IMR-90 (cell line): ENCODE measurements around the gene ERH. TPM values are rescaled to one million over a fixed set of nuclear protein-coding genes. Genes with fewer than 3 reads are reported as not detected.

Experiments
- ATAC-seq: fragments of 200-7000 bp; cut with Tn5 transposase; 2 replicates; pipeline ENCODE4 v1.9.1; 2020; ENCODE audit warnings: low read depth, mild to moderate bottlenecking, moderate library complexity
- BruUV-seq: library from RNA; stranded (reverse); fragments of 400-500 nt; replicated peaks from 2 replicates; lab custom pipeline; 2021; lab: Mats Ljungman, UMichigan
- CTCF ChIA-PET: fragments of 300-600 bp; formaldehyde crosslinking; extraction: SDS; loops from one replicate; lab custom pipeline; 2021; ENCODE audit warnings: antibody characterized with exemption; lab: Yijun Ruan, JAX
- POLR2A ChIA-PET: fragments of 300-600 bp; sonication (Branson Sonifier 250); formaldehyde crosslinking; loops from one replicate; lab custom pipeline; 2022; ENCODE audit warnings: antibody characterized with exemption; ENCODE audit not compliant: unreplicated experiment; lab: Charles Lee
- DNase-seq: peaks from one replicate; pipeline ENCODE4 v3.0.0; 2013
- H2AFZ ChIP-seq: replicated peaks from 2 replicates; pipeline ENCODE3; 2013; ENCODE audit warnings: low read length, mild to moderate bottlenecking; ENCODE audit not compliant: poor library complexity
- H2AK5ac ChIP-seq: 2 replicates; pipeline ENCODE4 v1.6.1; 2013; ENCODE audit warnings: low read depth, low read length, inconsistent platforms
- H2AK9ac ChIP-seq: replicated peaks from 2 replicates; pipeline ENCODE3; 2013; ENCODE audit warnings: mild to moderate bottlenecking, low read depth, low read length, moderate library complexity; ENCODE audit not compliant: poor library complexity
- H2BK120ac ChIP-seq: 2 replicates; pipeline ENCODE4 v1.6.1; 2013; ENCODE audit warnings: low read depth, low read length, inconsistent platforms
- H2BK15ac ChIP-seq: 3 replicates; pipeline ENCODE4 v1.6.1; 2013; ENCODE audit warnings: low read depth, low read length, inconsistent platforms
- H2BK20ac ChIP-seq: 2 replicates; pipeline ENCODE4 v1.6.1; 2013; ENCODE audit warnings: low read depth, mild to moderate bottlenecking, inconsistent platforms, low read length, moderate library complexity
- H2BK5ac ChIP-seq: 2 replicates; pipeline ENCODE4 v1.6.1; 2013; ENCODE audit warnings: mild to moderate bottlenecking, low read depth, low read length, inconsistent platforms; ENCODE audit not compliant: poor library complexity, severe bottlenecking
- H3K14ac ChIP-seq: replicated peaks from 2 replicates; pipeline ENCODE4 v1.6.1; 2013; ENCODE audit warnings: low read depth, low read length, inconsistent platforms
- H3K18ac ChIP-seq: 2 replicates; pipeline ENCODE4 v1.6.1; 2013; ENCODE audit warnings: low read depth, low read length, control low read depth
- H3K23ac ChIP-seq: 2 replicates; pipeline ENCODE4 v1.6.1; 2013; ENCODE audit warnings: low read depth, low read length, inconsistent platforms
- H3K27ac ChIP-seq: 2 replicates; pipeline ENCODE4 v1.5.1; 2013; ENCODE audit warnings: mild to moderate bottlenecking, control low read depth, low read length; ENCODE audit not compliant: insufficient read depth
- H3K27me3 ChIP-seq: 2 replicates; pipeline ENCODE4 v1.6.1; 2013; ENCODE audit warnings: low read length; ENCODE audit not compliant: control insufficient read depth, insufficient read depth
- H3K36me3 ChIP-seq: 2 replicates; pipeline ENCODE4 v1.6.1; 2013; ENCODE audit warnings: low read length, mixed read lengths; ENCODE audit not compliant: control insufficient read depth, insufficient read depth
- H3K4ac ChIP-seq: 2 replicates; pipeline ENCODE4 v1.6.1; 2013; ENCODE audit warnings: low read depth, low read length, inconsistent platforms
- H3K4me1 ChIP-seq: 2 replicates; pipeline ENCODE4 v1.6.1; 2013; ENCODE audit warnings: low read length, mixed read lengths; ENCODE audit not compliant: control insufficient read depth, insufficient read depth
- H3K4me2 ChIP-seq: 2 replicates; pipeline ENCODE4 v1.6.1; 2013; ENCODE audit warnings: low read depth, mild to moderate bottlenecking, control low read depth, low read length, moderate library complexity
- H3K4me3 ChIP-seq: 2 replicates; pipeline ENCODE4 v1.5.1; 2013; ENCODE audit warnings: low read depth, mild to moderate bottlenecking, control low read depth, low read length, moderate library complexity; ENCODE audit not compliant: insufficient read depth
- H3K56ac ChIP-seq: 2 replicates; pipeline ENCODE4 v1.6.1; 2013; ENCODE audit warnings: low read length, inconsistent platforms; ENCODE audit not compliant: insufficient read depth; ENCODE audit errors: extremely low read depth
- H3K79me1 ChIP-seq, 2 experiments: 2 replicates each; pipeline ENCODE4 v1.6.1; 2013; ENCODE audit warnings: low read length in 2 of 2, inconsistent platforms in 1 of 2, low read depth in 1 of 2
- H3K9ac ChIP-seq: 2 replicates; pipeline ENCODE4 v1.6.1; 2013; ENCODE audit warnings: low read depth, low read length, control low read depth
- H3K9me1 ChIP-seq: 2 replicates; pipeline ENCODE4 v1.6.1; 2013; ENCODE audit warnings: low read length, inconsistent platforms; ENCODE audit not compliant: insufficient read depth
- H3K9me3 ChIP-seq: 2 replicates; pipeline ENCODE4 v1.6.1; 2013; ENCODE audit warnings: low read length; ENCODE audit not compliant: control insufficient read depth, insufficient read depth
- H4K20me1 ChIP-seq: 2 replicates; pipeline ENCODE4 v1.6.1; 2013; ENCODE audit warnings: low read length, inconsistent platforms; ENCODE audit not compliant: insufficient read depth
- H4K5ac ChIP-seq: 2 replicates; pipeline ENCODE4 v1.6.1; 2013; ENCODE audit warnings: mild to moderate bottlenecking, low read depth, low read length, control low read depth
- H4K8ac ChIP-seq, 2 experiments: 2 replicates each; pipeline ENCODE4 v1.6.1; 2013; ENCODE audit warnings: low read depth in 2 of 2, low read length in 2 of 2, control low read depth in 1 of 2, inconsistent platforms in 1 of 2
- H4K91ac ChIP-seq: 2 replicates; pipeline ENCODE4 v1.6.1; 2013; ENCODE audit warnings: low read depth, low read length, inconsistent platforms; ENCODE audit not compliant: insufficient read depth
- CTCF ChIP-seq: conservative IDR thresholded peaks from 2 replicates; pipeline ENCODE4 v1.5.1; 2012; ENCODE audit warnings: mild to moderate bottlenecking, low read depth, low read length, improper control_type of control experiment
- FOS ChIP-seq: fragments of 150-350 bp; IDR thresholded peaks from 2 replicates; pipeline ENCODE4 v1.6.1; 2016; ENCODE audit warnings: low read depth, low read length
- RFX5 ChIP-seq: IDR thresholded peaks from 2 replicates; pipeline ENCODE4 v1.8.0; 2012; ENCODE audit warnings: low read depth, mild to moderate bottlenecking, low read length, moderate library complexity
- WGBS, 2 experiments: methylation state at CpG; one replicate each; pipeline versions ENCODE4 v1.1.5 to v1.1.7; 2013; ENCODE audit warnings: missing lambda C conversion rate in 2 of 2; ENCODE audit not compliant: insufficient read length in 1 of 2; ENCODE audit errors: extremely low coverage in 2 of 2; 5-methylcytosine and 5-hydroxymethylcytosine counted together
- dilution Hi-C: fragments of 300-500 bp; cut with HindIII; formaldehyde crosslinking; loops from one replicate; pipeline ENCODE4 v1.14.3; 2018; ENCODE audit warnings: low sequenced_read_pairs; ENCODE audit not compliant: unreplicated experiment
- in situ Hi-C: fragments of 300-500 bp; cut with MboI; formaldehyde crosslinking; loops from 3 replicates; pipeline ENCODE4 v1.14.3; 2019; ENCODE audit warnings: low sequenced_read_pairs, inconsistent platforms, mixed read lengths
- intact Hi-C: fragments of 100-400 bp; cut with micrococcal nuclease; formaldehyde crosslinking; loops from 2 replicates; pipeline ENCODE4 v1.10.0; 2022
- polyA plus RNA-seq, 3 experiments: library from polyadenylated mRNA; depleted of rRNA; stranded (reverse); fragments of >200 nt; gene quantifications; 2 replicates each; pipeline ENCODE4 v1.2.3, GENCODE V29; 2012; ENCODE audit warnings: low replicate concordance in 1 of 3
- total RNA-seq: library from RNA; depleted of rRNA; stranded (reverse); fragments of >200 nt; gene quantifications from 2 replicates; pipeline ENCODE4 v1.2.3, GENCODE V29; 2012

ERH gene
- total and polyA plus RNA-seq, 2 of the 4 experiments (the other 2 are of a cell fraction): 64.2 to 150 TPM

- Histone ChIP-seq H2AK9ac (no peak overlapping the region), H3K23ac (no peak overlapping the region), H3K18ac (no peak overlapping the region), H3K79me1 (0 out of 4 replicates have a peak, but pooled peaks cover 0 to 6% of the 10 kb centered on the region in 2 experiments), H2BK15ac (no peak overlapping the region), H3K56ac (no peak overlapping the region), H2AK5ac (no peak overlapping the region), H3K27me3 (no peaks in the 10 kb centered on the region), H3K27ac (no peak overlapping the region), H3K9me3 (no peaks in the 10 kb centered on the region), H4K5ac (no peak overlapping the region), H3K36me3 (peaks cover 12% of the 10 kb centered on the region), H4K91ac (no peak overlapping the region), H2BK5ac (no peak overlapping the region), H3K9me1 (no peaks in the 10 kb centered on the region), H2BK120ac (no peak overlapping the region), H3K4me2 (no peak overlapping the region), H3K14ac (no peak overlapping the region), H3K4me3 (no peak overlapping the region), H4K8ac (no peak overlapping the region), H3K4ac (no peak overlapping the region), H2BK20ac (no peak overlapping the region), H3K4me1 (no peaks in the 10 kb centered on the region), H4K20me1 (no peaks in the 10 kb centered on the region), H2AFZ (no peak overlapping the region), H3K9ac (no peak overlapping the region)
- ChIA-PET POLR2A (no interaction called here), CTCF (no interaction called here)
- no peak for DNase-seq
- TF ChIP-seq RFX5 (no peak), FOS (no peak), CTCF (no peak)
- dilution Hi-C loops: no loop called here
- ATAC-seq: no peak
- in situ Hi-C loops: no loop called here
- BruUV-seq: no TSS peak
- intact Hi-C loops: no loop called here
- WGBS, 2 experiments: no CpG with 5 or more reads among the region's 3 CpGs
These were observed 26.0 kb downstream of the ERH start for GRCh38 chr14:69372146-69372545.
